ENCODE measurements around the gene METTL26. TPM values are rescaled to one million over a fixed set of nuclear protein-coding genes. Genes with fewer than 3 reads are reported as not detected.

Gene METTL26
- total and polyA plus RNA-seq, 9 of the 15 experiments (the other 6 are each of a cell fraction or from before 2014, with no cell fraction given): 7.3 to 262 (median 80.9) TPM

- TF ChIP-seq POLR2A (conservative IDR thresholded peaks at IDR 0.05) (peak; percentile 77), ZNF134 (CRISPR knock-in tag; conservative IDR thresholded peaks at IDR 0.05) (no peak), NELFE (IDR thresholded peaks at IDR 0.05; ENCODE audit: insufficient read depth, insufficient read length) (no peak), TAF7 (tag; IDR thresholded peaks at IDR 0.05) (no peak), CAMTA2 (CRISPR knock-in tag; conservative IDR thresholded peaks at IDR 0.05) (no peak), ETV6 (IDR thresholded peaks at IDR 0.05; ENCODE audit: borderline replicate concordance in 1 of 2, low read depth in 2 of 2, low read length in 1 of 2) (no peak), ETV6 (CRISPR knock-in tag; IDR thresholded peaks at IDR 0.05; ENCODE audit: borderline replicate concordance) (no peak), YY1 (IDR thresholded peaks at IDR 0.05; ENCODE audit: borderline replicate concordance in 1 of 3, control insufficient read depth in 1 of 3, extremely low read depth in 1 of 3, insufficient read depth in 3 of 3, insufficient read length in 1 of 3, insufficient replicate concordance in 2 of 3, low read depth in 1 of 3, low read length in 2 of 3) (peak in 2 of 3 experiments; percentile 5 to 13), ZFP91 (CRISPR knock-in tag; IDR thresholded peaks at IDR 0.05) (peak; percentile 48; the same call in 1 of the 2 replicates), MTA3 (IDR thresholded peaks at IDR 0.05; ENCODE audit: borderline replicate concordance) (peak; percentile 92), HNRNPL (IDR thresholded peaks at IDR 0.05; ENCODE audit: low read depth, low read length) (0 out of 2 replicates have a peak, but pooled peaks have one; percentile 39), RCOR1 (IDR thresholded peaks at IDR 0.05; ENCODE audit: borderline replicate concordance in 1 of 2, low read depth in 2 of 2, low read length in 2 of 2) (peak; percentile 42 to 82), NBN (IDR thresholded peaks at IDR 0.05; ENCODE audit: low read depth) (peak; percentile 58; the same call in 1 of the 2 replicates), TBP (optimal IDR thresholded peaks at IDR 0.05; ENCODE audit: low read depth, low read length) (peak; percentile 37), POLR2G (IDR thresholded peaks at IDR 0.05; ENCODE audit: low read depth, low read length) (peak; percentile 87), CBX3 (IDR thresholded peaks at IDR 0.05; ENCODE audit: borderline replicate concordance in 1 of 2, low read length in 2 of 2) (peak in 1 of 2 experiments; percentile 73; a peak in 1 of 3 replicates), RBBP5 (IDR thresholded peaks at IDR 0.05; ENCODE audit: borderline replicate concordance, insufficient read depth, low read length, poor library complexity, severe bottlenecking) (peak; percentile 53), MAX (CRISPR knock-in tag; IDR thresholded peaks at IDR 0.05) (peak; percentile 70)
- TF ChIP-seq, protein P1, sequence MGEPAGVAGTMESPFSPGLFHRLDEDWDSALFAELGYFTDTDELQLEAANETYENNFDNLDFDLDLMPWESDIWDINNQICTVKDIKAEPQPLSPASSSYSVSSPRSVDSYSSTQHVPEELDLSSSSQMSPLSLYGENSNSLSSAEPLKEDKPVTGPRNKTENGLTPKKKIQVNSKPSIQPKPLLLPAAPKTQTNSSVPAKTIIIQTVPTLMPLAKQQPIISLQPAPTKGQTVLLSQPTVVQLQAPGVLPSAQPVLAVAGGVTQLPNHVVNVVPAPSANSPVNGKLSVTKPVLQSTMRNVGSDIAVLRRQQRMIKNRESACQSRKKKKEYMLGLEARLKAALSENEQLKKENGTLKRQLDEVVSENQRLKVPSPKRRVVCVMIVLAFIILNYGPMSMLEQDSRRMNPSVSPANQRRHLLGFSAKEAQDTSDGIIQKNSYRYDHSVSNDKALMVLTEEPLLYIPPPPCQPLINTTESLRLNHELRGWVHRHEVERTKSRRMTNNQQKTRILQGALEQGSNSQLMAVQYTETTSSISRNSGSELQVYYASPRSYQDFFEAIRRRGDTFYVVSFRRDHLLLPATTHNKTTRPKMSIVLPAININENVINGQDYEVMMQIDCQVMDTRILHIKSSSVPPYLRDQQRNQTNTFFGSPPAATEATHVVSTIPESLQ (CRISPR knock-in tag; IDR thresholded peaks at IDR 0.05): no peak
Observed at GRCh38 chr16:674968-675883, 39.1 kb upstream of the METTL26 start, which contains the start of gene RHBDL1 (continued).
